Activated naive CD8-positive, alpha-beta T cell treated with anti-CD3 and anti-CD28 coated beads, Interleukin-2, amount 50 U/mL, for 16 hours (primary cell): Measurements from ENCODE around the gene FAM131B.
"Not testable (repeated sequence)": the region's sequence is repeated elsewhere in the genome, so short reads cannot be mapped to it uniquely, and the experiment has no call there.

ENCODE experiments used
- DNase-seq: peaks from one replicate; pipeline ENCODE4 v3.0.0-alpha.2; 2020; ENCODE audit warnings: low read depth, low spot score

FAM131B gene

GRCh38 chr7:143395187-143396149, 33.0 kb upstream of the FAM131B start:
- DNase-seq = no peak

GRCh38 chr7:143394777-143395176, 32.3 kb upstream of the FAM131B start:
- DNase-seq = no peak

- no peak for DNase-seq
Measured at GRCh38 chr7:143394068-143394467, 31.6 kb upstream of the FAM131B start.

GRCh38 chr7:143393267-143394041, 30.9 kb upstream of the FAM131B start:
- DNase-seq = no peak

- no peak for DNase-seq
Measured at GRCh38 chr7:143392875-143393266, 30.4 kb upstream of the FAM131B start.

- not testable (repeated sequence) for DNase-seq
Measured at GRCh38 chr7:143392427-143392826, 29.9 kb upstream of the FAM131B start.

- DNase-seq = no peak
Measured at GRCh38 chr7:143391462-143392404, 29.2 kb upstream of the FAM131B start.

- no peak for DNase-seq
Measured at GRCh38 chr7:143390773-143391317, 28.3 kb upstream of the FAM131B start.

- no peak for DNase-seq
Measured at GRCh38 chr7:143390104-143390772, 27.7 kb upstream of the FAM131B start.

- DNase-seq = no peak
Measured at GRCh38 chr7:143389316-143390103, 27.0 kb upstream of the FAM131B start.

- no peak for DNase-seq
Measured at GRCh38 chr7:143388491-143389101, 26.1 kb upstream of the FAM131B start.

- DNase-seq = no peak
Measured at GRCh38 chr7:143388051-143388450, 25.5 kb upstream of the FAM131B start.

GRCh38 chr7:143387156-143387975, 24.9 kb upstream of the FAM131B start:
- DNase-seq = no peak

GRCh38 chr7:143385891-143386781, 23.6 kb upstream of the FAM131B start:
- no peak for DNase-seq

GRCh38 chr7:143384661-143385631, 22.4 kb upstream of the FAM131B start:
- no peak for DNase-seq

- no peak for DNase-seq
Measured at GRCh38 chr7:143384148-143384547, 21.6 kb upstream of the FAM131B start.
